HepG2 (cell line): ENCODE measurements around the gene SIRT7. TPM values are rescaled to one million over a fixed set of nuclear protein-coding genes. Genes with fewer than 3 reads are reported as not detected.

Source experiments
- ARNTL ChIP-seq: sonication (generic); formaldehyde crosslinking; IDR thresholded peaks from 2 replicates; pipeline ENCODE4 v1.4.0; 2020; ENCODE audit warnings: mild to moderate bottlenecking, missing genetic modification reagents
- CBX1 ChIP-seq: IDR thresholded peaks from one replicate; pipeline ENCODE4 v1.6.1; 2016; ENCODE audit warnings: antibody characterized with exemption, low read depth
- HNF4A ChIP-seq: sonication (generic); formaldehyde crosslinking; IDR thresholded peaks from 2 replicates; pipeline ENCODE4 v1.4.0; 2020; ENCODE audit warnings: missing genetic modification reagents
- NCOR1 ChIP-seq: fragments of 200-600 bp; sonication (generic); IDR thresholded peaks from 2 replicates; pipeline ENCODE4 v1.7.0; 2017; ENCODE audit warnings: antibody characterized with exemption, low read length, borderline replicate concordance
- NFAT5 ChIP-seq: sonication (generic); formaldehyde crosslinking; IDR thresholded peaks from 2 replicates; pipeline ENCODE4 v1.4.0; 2020; ENCODE audit warnings: missing genetic modification reagents
- NR3C1 ChIP-seq: sonication (generic); formaldehyde crosslinking; IDR thresholded peaks from 2 replicates; pipeline ENCODE4 v1.4.0; 2020; ENCODE audit warnings: missing genetic modification reagents
- PAXIP1 ChIP-seq: sonication (generic); formaldehyde crosslinking; conservative IDR thresholded peaks from 2 replicates; pipeline ENCODE4 v1.4.0; 2020; ENCODE audit warnings: mild to moderate bottlenecking, missing genetic modification reagents, moderate library complexity
- PREB ChIP-seq: sonication (generic); formaldehyde crosslinking; IDR thresholded peaks from 2 replicates; pipeline ENCODE4 v1.4.0; 2020; ENCODE audit warnings: missing genetic modification reagents
- SALL2 ChIP-seq: sonication (generic); formaldehyde crosslinking; IDR thresholded peaks from 2 replicates; pipeline ENCODE4 v1.8.1; 2023; ENCODE audit warnings: mild to moderate bottlenecking, missing genetic modification reagents, inconsistent platforms
- THAP9 ChIP-seq: sonication (generic); formaldehyde crosslinking; IDR thresholded peaks from 2 replicates; pipeline ENCODE4; 2020; ENCODE audit warnings: missing genetic modification reagents, mild to moderate bottlenecking, borderline replicate concordance
- ZNF207 ChIP-seq: fragments of 450-650 bp; IDR thresholded peaks from 2 replicates; pipeline ENCODE4 v1.6.1; 2016; ENCODE audit warnings: antibody characterized with exemption, borderline replicate concordance
- ZNF570 ChIP-seq: sonication (generic); formaldehyde crosslinking; IDR thresholded peaks from 2 replicates; pipeline ENCODE4 v1.4.0; 2020; ENCODE audit warnings: mild to moderate bottlenecking, missing genetic modification reagents, borderline replicate concordance
- ZNF746 ChIP-seq: sonication (generic); formaldehyde crosslinking; IDR thresholded peaks from 2 replicates; pipeline ENCODE4 v1.8.0; 2022; ENCODE audit warnings: mild to moderate bottlenecking, missing genetic modification reagents
- polyA plus RNA-seq, 8 experiments: library from polyadenylated mRNA; depleted of rRNA in 3 of 8; stranded (reverse) in 7 of 8; unstranded in 1 of 8; fragments of >200 nt; fragmentation: Illumina TruSeq in 4 of 8; extraction: Trizol in 4 of 8; gene quantifications; 2 replicates each; pipeline versions ENCODE4 v1.2.1 to v1.2.3, GENCODE V29; 2011 to 2016; ENCODE audit warnings: low read depth in 4 of 8, missing spikeins in 1 of 8, mixed read lengths in 1 of 8; ENCODE audit not compliant: insufficient read depth in 1 of 8
- total RNA-seq, 5 experiments: library from RNA; depleted of rRNA; stranded (reverse); fragments of >200 nt; fragmentation: Illumina TruSeq; extraction: Trizol; gene quantifications; 2 replicates each; pipeline ENCODE4 v1.2.3, GENCODE V29; 2016; ENCODE audit warnings: low read depth in 1 of 5

Gene SIRT7
- total and polyA plus RNA-seq, 2 of the 13 experiments (the other 11 are each of a cell fraction or from before 2014, with no cell fraction given) = 8.3 to 24.8 TPM

GRCh38 chr17:81926451-81927151 lies 8.6 kb upstream of the SIRT7 start (continued):
- TF ChIP-seq NFAT5 = 0 out of 2 replicates have a peak, but pooled peaks have one; percentile 33
- peak; percentile 62; the same call in 1 of the 2 replicates for TF ChIP-seq ARNTL
- peak; percentile 72 for TF ChIP-seq PAXIP1 (CRISPR knock-in tag)
- TF ChIP-seq ZNF207 = no peak
- TF ChIP-seq CBX1 = peak; percentile 33
- TF ChIP-seq PREB (CRISPR knock-in tag) = no peak
- TF ChIP-seq SALL2 (CRISPR knock-in tag) = 0 out of 2 replicates have a peak, but pooled peaks have one; percentile 75
- TF ChIP-seq ZNF570 = no peak
- TF ChIP-seq NR3C1 (CRISPR knock-in tag) = no peak
- peak; percentile 86; the same call in 1 of the 2 replicates for TF ChIP-seq ZNF746 (CRISPR knock-in tag)
- TF ChIP-seq NCOR1 = peak; percentile 40; the same call in 1 of the 2 replicates
- 0 out of 2 replicates have a peak, but pooled peaks have one; percentile 41 for TF ChIP-seq THAP9 (CRISPR knock-in tag)
- TF ChIP-seq HNF4A (CRISPR knock-in tag) = peak; percentile 80
